Cortex of kidney (tissue), 1 donor: ENCODE results near the gene ADAD2.

Source experiments
- DNase-seq: peaks from one replicate; lab custom pipeline; 2025; lab: John Stamatoyannopoulos, UW

The ADAD2 gene

DNA sequence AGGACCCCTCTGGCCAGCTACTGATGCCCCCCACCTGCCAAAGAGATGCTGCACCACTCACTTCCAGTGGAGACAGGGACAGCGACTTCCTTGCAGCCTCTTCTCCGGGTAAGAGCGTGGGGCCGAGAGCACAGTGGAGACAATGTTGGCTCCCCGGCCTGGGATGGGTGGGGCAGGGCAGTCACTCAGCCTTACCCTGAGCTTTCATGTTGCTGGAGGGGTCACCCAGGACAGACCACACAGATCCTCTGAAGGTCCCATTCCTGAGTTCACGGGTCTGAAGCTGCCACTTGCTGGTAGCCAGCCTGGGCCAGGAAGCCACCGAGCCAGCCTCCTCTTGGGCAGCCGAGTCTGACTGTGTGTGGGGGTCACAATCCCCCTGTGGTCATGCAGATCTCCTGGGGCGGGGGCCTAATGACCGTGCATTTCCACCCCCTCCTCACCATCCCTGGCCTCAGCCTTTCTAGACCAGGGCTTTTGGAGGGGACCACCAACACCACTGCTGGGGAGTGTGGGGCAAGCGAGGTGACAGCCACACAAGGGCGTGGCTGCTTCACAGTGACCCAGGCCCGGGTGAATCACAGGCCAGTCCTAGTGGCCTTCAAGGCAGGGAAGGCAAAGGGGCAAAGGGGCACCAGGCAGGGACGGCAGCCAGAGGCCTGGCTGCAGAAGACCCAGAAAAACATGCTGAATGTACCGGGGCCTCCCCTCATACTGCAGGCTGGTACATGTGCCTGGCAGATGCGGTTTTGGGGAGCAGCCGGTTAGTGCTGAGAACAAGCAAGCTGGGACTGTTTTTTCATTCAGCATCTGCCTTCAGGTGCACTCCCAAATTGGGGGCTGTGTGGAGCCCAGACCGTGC, 14.5 kb upstream of the ADAD2 start:
- DNase-seq: no peak

DNA sequence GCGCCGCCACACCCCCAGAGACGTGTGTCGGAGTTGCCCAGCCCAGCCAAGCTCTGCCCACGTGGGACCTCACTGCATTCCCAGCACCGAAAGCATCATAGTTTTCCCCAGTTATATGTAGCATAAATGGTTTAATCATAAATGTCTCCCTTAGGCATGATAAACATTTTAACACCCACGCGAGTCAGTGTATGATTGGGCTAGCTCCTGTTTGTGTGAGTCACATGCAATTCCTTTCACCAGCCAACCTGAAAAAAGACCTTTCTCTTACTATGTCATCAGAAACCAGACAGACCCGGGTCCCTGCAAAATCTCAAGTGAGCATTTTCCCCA, 13.2 kb upstream of the ADAD2 start:
- DNase-seq: no peak

DNA sequence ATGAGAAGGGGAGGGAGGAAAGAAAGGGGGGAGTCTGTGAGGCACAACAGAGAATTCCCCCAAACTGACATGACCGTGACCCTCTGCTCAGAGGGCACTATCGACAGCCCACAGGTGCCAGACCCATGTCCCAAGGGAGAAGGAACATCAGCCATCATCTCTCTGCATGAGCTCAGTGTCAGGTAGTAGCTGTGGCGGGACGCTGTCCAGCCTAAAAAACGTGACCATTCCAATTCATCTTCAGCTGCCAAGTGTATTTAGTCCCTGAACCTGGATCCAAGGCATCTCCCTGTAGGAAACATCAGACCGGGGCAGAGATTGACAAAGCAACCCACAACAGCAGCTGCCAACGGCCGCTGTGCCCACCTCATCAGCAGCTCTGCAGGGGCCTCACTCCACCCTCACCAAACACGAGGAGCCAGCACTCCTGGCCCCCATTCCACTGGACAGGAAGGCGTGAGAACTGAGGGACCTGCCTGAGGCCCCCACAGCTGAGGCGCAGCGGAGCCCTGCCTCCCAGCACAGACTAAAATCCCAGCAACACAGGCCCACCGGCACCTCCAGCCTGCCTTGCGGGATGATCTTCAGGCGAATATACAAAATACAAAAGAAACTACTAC, 12.7 kb upstream of the ADAD2 start:
- DNase-seq: no peak

- DNase-seq: no peak
These were observed 11.9 kb upstream of the ADAD2 start for GRCh38 chr16:84178892-84179611.

GRCh38 chr16:84179612-84180320, 11.2 kb upstream of the ADAD2 start:
- no peak for DNase-seq

DNA sequence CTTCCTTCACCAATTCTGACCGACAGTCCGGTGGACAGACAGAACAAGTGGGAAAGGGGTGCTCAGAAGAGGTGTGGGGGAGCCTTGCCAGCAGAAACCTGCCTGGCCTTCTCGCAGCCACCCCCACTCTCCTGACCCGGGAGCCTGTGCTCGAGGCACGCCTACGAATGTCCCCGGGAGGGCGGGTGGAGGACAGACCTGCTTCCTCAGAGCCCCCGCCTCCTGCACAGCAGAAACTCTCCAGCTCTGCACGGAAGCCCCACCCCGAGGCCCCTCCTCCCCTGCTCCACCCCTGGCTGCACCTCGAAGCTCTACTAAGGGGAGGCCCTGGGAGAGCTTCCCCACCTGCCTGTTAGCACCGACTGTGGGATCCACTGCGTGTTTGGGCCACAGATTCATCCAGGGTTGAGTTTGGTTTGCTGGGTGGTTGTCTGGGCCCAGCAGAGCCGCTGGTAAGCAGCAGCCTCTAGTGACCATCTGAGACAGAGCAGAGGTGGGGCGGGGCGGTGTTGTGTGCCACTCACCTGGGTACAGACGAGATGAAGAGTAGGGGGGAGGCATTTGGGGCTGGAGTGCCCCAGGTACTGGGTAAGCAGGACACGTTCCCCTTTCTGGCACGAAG, 10.3 kb upstream of the ADAD2 start:
- DNase-seq: no peak

GRCh38 chr16:84181144-84181915, 9.6 kb upstream of the ADAD2 start:
- no peak for DNase-seq

DNA sequence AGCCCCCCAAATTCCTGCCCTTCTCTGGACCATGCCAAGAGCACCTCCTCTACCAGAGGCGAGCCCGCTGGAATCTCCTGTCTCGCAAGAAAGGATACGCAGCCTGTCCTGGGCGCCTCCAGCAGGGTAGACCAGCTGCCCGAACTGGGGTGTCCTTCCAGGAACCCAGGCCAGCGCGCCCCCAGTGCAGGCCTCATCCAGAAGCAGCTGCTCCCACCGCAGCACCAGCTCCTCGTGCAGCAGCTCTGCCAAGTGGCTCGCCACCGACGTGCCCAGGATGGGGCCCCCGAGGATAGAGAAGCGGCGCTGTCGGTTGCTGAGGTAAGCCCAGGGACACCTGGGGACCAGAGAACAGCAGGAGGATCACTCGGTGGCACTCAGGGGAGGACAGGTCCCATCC, 8.9 kb upstream of the ADAD2 start:
- no peak for DNase-seq

GRCh38 chr16:84182680-84183571, 8.0 kb upstream of the ADAD2 start:
- no peak for DNase-seq

DNA sequence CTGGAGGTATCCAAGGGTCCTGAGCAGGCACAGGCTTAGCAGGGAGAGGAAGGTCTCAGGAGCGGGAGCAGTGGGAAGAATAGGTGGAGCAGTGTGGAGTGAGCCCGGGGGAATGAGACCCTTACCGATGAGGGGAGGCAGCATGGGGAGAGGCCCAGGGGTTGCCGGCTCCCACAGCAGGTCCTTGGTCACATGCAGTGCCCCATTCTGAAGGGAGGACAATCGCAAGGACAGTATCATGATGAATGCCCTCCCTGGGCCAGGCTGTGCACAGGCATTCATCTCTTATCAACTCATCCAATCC, 7.4 kb upstream of the ADAD2 start:
- DNase-seq: no peak

- no peak for DNase-seq
These were observed 6.9 kb upstream of the ADAD2 start for GRCh38 chr16:84183911-84184591.

DNA sequence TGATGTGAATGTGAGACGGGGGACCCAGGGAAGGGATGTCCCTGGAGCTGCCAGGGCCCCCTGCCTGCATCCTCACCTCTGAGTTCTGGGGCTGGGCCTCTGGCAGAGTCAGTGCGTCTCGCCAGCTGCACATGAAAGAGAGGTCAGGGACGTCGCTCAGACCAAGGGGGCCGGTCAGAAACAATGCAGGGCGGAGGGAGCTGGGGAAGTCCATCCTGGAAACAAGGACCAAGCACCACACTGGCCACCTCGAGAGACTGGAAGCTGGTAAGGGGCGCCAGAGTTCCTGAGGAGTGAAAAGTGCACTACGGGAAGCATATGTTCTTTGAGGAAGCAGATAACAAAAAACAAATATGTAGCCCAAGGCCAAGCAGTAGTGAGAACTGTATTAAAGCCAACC, 6.2 kb upstream of the ADAD2 start:
- DNase-seq: no peak

DNA sequence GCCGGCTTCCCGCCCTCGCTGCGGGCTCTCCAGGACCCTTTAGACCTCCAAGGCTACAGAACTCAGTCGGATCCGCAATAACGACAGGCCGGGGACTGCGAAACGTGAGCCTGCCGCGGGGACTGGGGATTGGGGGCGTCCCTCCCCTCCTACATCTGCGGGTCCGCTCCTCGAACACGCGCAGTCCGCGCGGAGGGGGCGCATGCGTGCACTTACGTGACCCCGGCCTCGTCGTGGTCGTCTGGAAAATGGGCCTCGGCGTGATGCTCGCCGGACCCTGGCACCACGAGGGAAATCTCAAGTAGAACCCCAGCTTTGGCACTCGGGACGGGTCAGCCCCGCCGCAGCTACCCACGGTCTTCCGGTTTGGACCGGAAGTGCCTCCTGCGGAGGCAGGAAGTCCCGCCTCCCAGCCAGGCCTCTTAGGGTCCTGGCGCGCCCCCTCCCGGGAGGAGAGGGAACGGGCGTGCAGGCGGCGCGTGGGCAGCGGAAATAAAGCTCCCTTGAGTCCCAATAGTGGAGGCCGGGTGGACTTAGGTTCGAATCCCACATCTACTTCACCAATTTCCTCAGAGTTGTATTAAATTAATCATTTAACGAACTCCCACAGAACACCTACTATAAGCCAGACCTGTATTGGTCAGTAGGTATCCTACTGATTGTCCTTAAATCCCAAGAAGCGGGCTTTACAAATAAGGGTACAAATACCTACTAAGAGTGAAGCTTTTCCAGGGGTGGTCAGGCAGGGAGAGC, 4.1 kb upstream of the ADAD2 start, which contains the start of gene TAF1C:
TAF1C (minus strand) TSS at position 373 of the 753 bp plus-strand sequence. CDS start 2,069 bp downstream, outside the sequence.
- DNase-seq: peak; percentile 76

- DNase-seq: no peak
These were observed 509 bp downstream of the ADAD2 start for GRCh38 chr16:84191466-84191865.

- no peak for DNase-seq
These were observed 2.5 kb downstream of the ADAD2 start for GRCh38 chr16:84193480-84193879.

DNA sequence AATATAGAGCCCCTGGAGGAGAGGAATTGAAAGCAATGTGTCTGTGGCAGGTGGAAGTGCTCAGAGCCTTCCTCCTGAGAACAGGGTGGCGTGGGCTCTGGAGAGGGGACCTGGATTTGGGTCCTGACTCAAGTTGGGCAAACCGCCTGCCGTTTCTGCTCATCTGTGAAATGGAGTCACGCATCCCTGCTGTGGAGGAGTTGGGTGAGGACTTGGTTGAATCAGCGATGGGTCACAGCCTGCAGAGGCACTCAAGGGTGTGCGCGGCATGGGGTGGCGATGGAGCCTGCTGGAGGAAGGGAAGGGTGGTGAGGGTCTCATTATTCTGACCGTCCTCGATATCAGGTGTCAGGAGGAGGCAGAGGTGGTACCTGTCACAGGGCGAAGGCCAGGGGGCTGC, 3.1 kb downstream of the ADAD2 start:
- DNase-seq: no peak

GRCh38 chr16:84194470-84195200, 3.7 kb downstream of the ADAD2 start:
- no peak for DNase-seq
